Mammary epithelial cell (primary cell): ENCODE results near the gene UBE2E1.

Experiments used
- EZH2 ChIP-seq: IDR thresholded peaks from 2 replicates; pipeline ENCODE4 v1.6.1; 2012; ENCODE audit warnings: low read length, inconsistent platforms, borderline replicate concordance
- TF ChIP-seq, protein P1 (sequence below), 2 donors: IDR thresholded peaks in 1 of 2; conservative IDR thresholded peaks in 1 of 2; 2 replicates each; pipeline ENCODE4 v1.5.1; 2011 to 2012; ENCODE audit warnings: inconsistent platforms in 2 of 2, low read length in 2 of 2, mild to moderate bottlenecking in 2 of 2, control low read depth in 1 of 2, low read depth in 1 of 2; ENCODE audit not compliant: insufficient read depth in 1 of 2; ENCODE audit errors: extremely low read depth in 1 of 2

DNA sequence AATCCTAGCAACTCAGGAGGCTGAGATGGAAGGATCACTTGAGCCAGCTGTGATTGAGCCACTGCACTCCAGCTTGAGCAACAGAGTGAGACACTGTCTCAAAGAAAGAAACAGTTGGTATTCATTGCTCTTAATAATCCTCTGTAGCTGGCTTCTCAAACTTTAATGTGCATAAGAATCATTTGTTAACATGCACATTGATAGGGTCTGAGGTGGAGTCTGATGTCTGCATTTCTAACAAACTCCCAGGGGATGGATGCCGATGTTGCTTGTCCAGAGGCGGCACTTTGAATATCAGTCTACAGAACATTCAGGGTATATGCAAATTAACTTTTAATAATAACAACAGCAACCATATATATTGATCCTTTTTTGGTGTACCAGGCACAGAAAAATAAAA lies 71.2 kb downstream of the UBE2E1 start:
- TF ChIP-seq, protein P1, sequence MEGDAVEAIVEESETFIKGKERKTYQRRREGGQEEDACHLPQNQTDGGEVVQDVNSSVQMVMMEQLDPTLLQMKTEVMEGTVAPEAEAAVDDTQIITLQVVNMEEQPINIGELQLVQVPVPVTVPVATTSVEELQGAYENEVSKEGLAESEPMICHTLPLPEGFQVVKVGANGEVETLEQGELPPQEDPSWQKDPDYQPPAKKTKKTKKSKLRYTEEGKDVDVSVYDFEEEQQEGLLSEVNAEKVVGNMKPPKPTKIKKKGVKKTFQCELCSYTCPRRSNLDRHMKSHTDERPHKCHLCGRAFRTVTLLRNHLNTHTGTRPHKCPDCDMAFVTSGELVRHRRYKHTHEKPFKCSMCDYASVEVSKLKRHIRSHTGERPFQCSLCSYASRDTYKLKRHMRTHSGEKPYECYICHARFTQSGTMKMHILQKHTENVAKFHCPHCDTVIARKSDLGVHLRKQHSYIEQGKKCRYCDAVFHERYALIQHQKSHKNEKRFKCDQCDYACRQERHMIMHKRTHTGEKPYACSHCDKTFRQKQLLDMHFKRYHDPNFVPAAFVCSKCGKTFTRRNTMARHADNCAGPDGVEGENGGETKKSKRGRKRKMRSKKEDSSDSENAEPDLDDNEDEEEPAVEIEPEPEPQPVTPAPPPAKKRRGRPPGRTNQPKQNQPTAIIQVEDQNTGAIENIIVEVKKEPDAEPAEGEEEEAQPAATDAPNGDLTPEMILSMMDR (conservative IDR thresholded peaks at IDR 0.05 in 1 of 2, IDR thresholded peaks at IDR 0.05 in 1 of 2; ENCODE audit: extremely low read depth in 1 of 2, insufficient read depth in 1 of 2, low read depth in 1 of 2, low read length in 2 of 2), result no peak
- TF ChIP-seq EZH2, result no peak
